GM12878 (cell line): Measurements from ENCODE around the gene PALLD. TPM values are rescaled to one million over a fixed set of nuclear protein-coding genes. Genes with fewer than 3 reads are reported as not detected.

ENCODE experiments used
- ATAC-seq: fragments of 200-7000 bp; cut with Tn5 transposase; 3 replicates; pipeline ENCODE4 v1.9.1; 2020; ENCODE audit warnings: mild to moderate bottlenecking, moderate library complexity
- BruUV-seq: library from RNA; stranded (reverse); fragments of 400-500 nt; replicated peaks from 2 replicates; lab custom pipeline; 2021; lab: Mats Ljungman, UMichigan
- CTCF ChIA-PET: fragments of 300-600 bp; sonication (Branson Sonifier 250); formaldehyde crosslinking; extraction: SDS; loops from one replicate; lab custom pipeline; 2021; ENCODE audit warnings: inconsistent platforms; lab: Yijun Ruan, JAX
- POLR2A ChIA-PET: fragments of 350-600 bp; formaldehyde crosslinking; extraction: SDS; loops from one replicate; lab custom pipeline; 2021; ENCODE audit warnings: inconsistent platforms; lab: Charles Lee
- RAD21 ChIA-PET: fragments of 300-600 bp; sonication (Branson Sonifier 250); formaldehyde crosslinking; loops from one replicate; lab custom pipeline; 2023; ENCODE audit warnings: antibody characterized with exemption; ENCODE audit not compliant: unreplicated experiment; lab: Charles Lee
- SMC1A ChIA-PET: fragments of 300-600 bp; sonication (Branson Sonifier 250); formaldehyde crosslinking; loops from one replicate; lab custom pipeline; 2023; ENCODE audit not compliant: unreplicated experiment, uncharacterized antibody; lab: Charles Lee
- DNase-seq: peaks from one replicate; pipeline ENCODE4 v3.0.0-alpha.2; 2011; ENCODE audit warnings: low read depth, low spot score
- FAIRE-seq: peaks from 3 replicates; lab custom pipeline; 2011; peaks lifted over from hg19 to GRCh38; lab: Jason Lieb, UNC
- H2AFZ ChIP-seq: 2 replicates; pipeline ENCODE4 v1.6.0; 2011; ENCODE audit warnings: low read depth, low read length, control low read depth; ENCODE audit not compliant: control insufficient read depth
- H3K27ac ChIP-seq: 2 replicates; pipeline ENCODE4 v1.5.1; 2011; ENCODE audit warnings: control low read depth; ENCODE audit not compliant: control insufficient read depth, insufficient read depth
- H3K27me3 ChIP-seq, 2 experiments: replicated peaks in 1 of 2; 2 replicates each; pipeline versions ENCODE4 v1.6.0 to v1.6.1; 2011; ENCODE audit warnings: low read length in 1 of 2; ENCODE audit not compliant: control insufficient read depth in 2 of 2, insufficient read depth in 2 of 2
- H3K36me3 ChIP-seq, 2 experiments: 2 replicates each; pipeline ENCODE4 v1.5.1; 2011; ENCODE audit warnings: low read length in 1 of 2; ENCODE audit not compliant: control insufficient read depth in 2 of 2, insufficient read depth in 2 of 2
- H3K4me1 ChIP-seq: 2 replicates; pipeline ENCODE4 v1.6.1; 2011; ENCODE audit warnings: mild to moderate bottlenecking, low read length, moderate library complexity, mixed read lengths; ENCODE audit not compliant: control insufficient read depth, insufficient read depth
- H3K4me2 ChIP-seq: 2 replicates; pipeline ENCODE4 v1.6.0; 2011; ENCODE audit warnings: control low read depth; ENCODE audit not compliant: control insufficient read depth, insufficient read depth
- H3K4me3 ChIP-seq: fragments of 200-600 bp; sonication (generic); 2 replicates; pipeline ENCODE4 v1.5.1; 2016
- H3K79me2 ChIP-seq: 2 replicates; pipeline ENCODE4 v1.6.0; 2011; ENCODE audit warnings: low read length; ENCODE audit not compliant: control insufficient read depth, insufficient read depth
- H3K9ac ChIP-seq: 2 replicates; pipeline ENCODE4 v1.8.0; 2011; ENCODE audit warnings: low read length, control low read depth, mixed read lengths; ENCODE audit not compliant: control insufficient read depth, insufficient read depth
- H3K9me3 ChIP-seq: replicated peaks from 3 replicates; pipeline ENCODE4 v1.5.1; 2011; ENCODE audit warnings: mild to moderate bottlenecking, low read length; ENCODE audit not compliant: control insufficient read depth, insufficient read depth
- H4K20me1 ChIP-seq: 2 replicates; pipeline ENCODE4 v1.6.0; 2011; ENCODE audit not compliant: control insufficient read depth, insufficient read depth
- BACH1 ChIP-seq: fragments of 450-650 bp; IDR thresholded peaks from 2 replicates; pipeline ENCODE4 v1.6.1; 2017; ENCODE audit warnings: mild to moderate bottlenecking, borderline replicate concordance
- CBX3 ChIP-seq: fragments of 200-600 bp; sonication (generic); IDR thresholded peaks from 2 replicates; pipeline ENCODE4 v1.6.1; 2016; ENCODE audit warnings: low read depth, borderline replicate concordance
- CHD4 ChIP-seq: fragments of 200-600 bp; sonication (generic); IDR thresholded peaks from 2 replicates; pipeline ENCODE4 v1.6.1; 2016; ENCODE audit warnings: mild to moderate bottlenecking
- EZH2 ChIP-seq: IDR thresholded peaks from 2 replicates; pipeline ENCODE4 v1.6.1; 2012; ENCODE audit warnings: low read depth, mild to moderate bottlenecking, control low read depth, inconsistent platforms, low read length, borderline replicate concordance; ENCODE audit not compliant: control insufficient read depth
- FOXM1 ChIP-seq: IDR thresholded peaks from 2 replicates; pipeline ENCODE4 v1.6.1; 2012; ENCODE audit warnings: low read depth, mild to moderate bottlenecking, inconsistent platforms, low read length, moderate library complexity
- HDAC2 ChIP-seq: fragments of 200-600 bp; sonication (generic); IDR thresholded peaks from 2 replicates; pipeline ENCODE4 v1.6.1; 2017
- HDAC6 ChIP-seq: fragments of 200-600 bp; sonication (generic); IDR thresholded peaks from one replicate; pipeline ENCODE4 v1.8.0; 2017; ENCODE audit warnings: antibody characterized with exemption; ENCODE audit not compliant: unreplicated experiment
- IRF4 ChIP-seq: IDR thresholded peaks from 2 replicates; pipeline ENCODE4 v1.6.1; 2011; ENCODE audit warnings: low read depth, low read length
- NFYA ChIP-seq: IDR thresholded peaks from 2 replicates; pipeline ENCODE4 v1.6.1; 2011; ENCODE audit warnings: low read depth, mild to moderate bottlenecking, low read length, improper control_type of control experiment, borderline replicate concordance
- PAX5 ChIP-seq: IDR thresholded peaks from 2 replicates; pipeline ENCODE4 v1.6.1; 2011; ENCODE audit warnings: low read depth, low read length, borderline replicate concordance
- POLR2AphosphoS2 ChIP-seq: IDR thresholded peaks from 2 replicates; pipeline ENCODE4 v1.6.1; 2011; ENCODE audit warnings: low read depth, mild to moderate bottlenecking, low read length, improper control_type of control experiment, moderate library complexity
- POLR2AphosphoS5 ChIP-seq: IDR thresholded peaks from 2 replicates; pipeline ENCODE4 v1.6.1; 2011; ENCODE audit warnings: mild to moderate bottlenecking, low read length, inconsistent platforms
- RCOR1 ChIP-seq: conservative IDR thresholded peaks from 2 replicates; pipeline ENCODE4 v1.6.1; 2012; ENCODE audit warnings: low read depth, low read length, improper control_type of control experiment
- SIN3A ChIP-seq: IDR thresholded peaks from 2 replicates; pipeline ENCODE4 v1.6.1; 2012; ENCODE audit warnings: low read depth, low read length, improper control_type of control experiment
- SMARCA5 ChIP-seq: fragments of 450-650 bp; IDR thresholded peaks from 2 replicates; pipeline ENCODE4 v1.6.1; 2017; ENCODE audit warnings: mild to moderate bottlenecking
- SREBF1 ChIP-seq: IDR thresholded peaks from 2 replicates; pipeline ENCODE4 v1.6.1; 2012; ENCODE audit warnings: mild to moderate bottlenecking, low read length
- STAT1 ChIP-seq: fragments of 450-650 bp; conservative IDR thresholded peaks from 2 replicates; pipeline ENCODE4 v1.6.1; 2014; ENCODE audit warnings: antibody characterized with exemption, mild to moderate bottlenecking
- SUPT20H ChIP-seq: IDR thresholded peaks from 2 replicates; pipeline ENCODE4 v1.6.1; 2011; ENCODE audit warnings: low read depth, mild to moderate bottlenecking, low read length, moderate library complexity, borderline replicate concordance; ENCODE audit not compliant: control insufficient read depth
- TBL1XR1 ChIP-seq: IDR thresholded peaks from 2 replicates; pipeline ENCODE4 v1.6.1; 2012; ENCODE audit warnings: low read depth, low read length, improper control_type of control experiment
- TCF7 ChIP-seq: IDR thresholded peaks from 2 replicates; pipeline ENCODE4 v1.6.1; 2014; ENCODE audit warnings: antibody characterized with exemption, borderline replicate concordance
- ZNF274 ChIP-seq: IDR thresholded peaks from one replicate; pipeline ENCODE4 v1.8.0; 2011; ENCODE audit not compliant: insufficient read length, insufficient read depth
- ZNF622 ChIP-seq: fragments of 450-650 bp; IDR thresholded peaks from 2 replicates; pipeline ENCODE4 v1.6.1; 2017; ENCODE audit warnings: mild to moderate bottlenecking, inconsistent platforms
- WGBS: methylation state at CpG from one replicate; pipeline ENCODE4 v1.1.6; 2016; ENCODE audit warnings: low lambda C conversion rate; ENCODE audit not compliant: insufficient replicate concordance, insufficient coverage; ENCODE audit errors: missing lambda C conversion rate; 5-methylcytosine and 5-hydroxymethylcytosine counted together
- in situ Hi-C: fragments of 300-500 bp; cut with MboI; formaldehyde crosslinking; loops from 9 replicates; pipeline ENCODE4 v1.14.3; 2018; ENCODE audit warnings: mixed read lengths
- intact Hi-C: fragments of 100-400 bp; cut with micrococcal nuclease; formaldehyde crosslinking; loops from one replicate; pipeline ENCODE4 v1.14.2; 2022; ENCODE audit not compliant: unreplicated experiment
- polyA plus RNA-seq, 11 experiments: library from polyadenylated mRNA; depleted of rRNA in 4 of 11; unstranded in 6 of 11; stranded (reverse) in 5 of 11; fragments of >200 nt; fragmentation: Nextera tagmentation in 4 of 11; fragmentation: Illumina TruSeq in 1 of 11; extraction: Ambion mirVana in 4 of 11; extraction: Trizol in 1 of 11; gene quantifications; 1 replicate in 1 of 11; 2 replicates in 10 of 11; pipeline versions ENCODE4 v1.2.1 to v1.2.3, GENCODE V29; 2011 to 2016; ENCODE audit warnings: inconsistent platforms in 2 of 11, missing spikeins in 2 of 11, low read depth in 1 of 11
- total RNA-seq, 4 experiments: library from RNA; depleted of rRNA in 3 of 4; stranded (reverse); fragments of >200 nt in 3 of 4; fragmentation: Illumina TruSeq in 1 of 4; extraction: Trizol in 1 of 4; gene quantifications; 2 replicates each; pipeline versions ENCODE4 v1.2.1 to v1.2.3, GENCODE V29; 2013 to 2021
- TF ChIP-seq, protein P1 (sequence below): fragments of 450-650 bp; IDR thresholded peaks from 2 replicates; pipeline ENCODE4 v1.6.1; 2014; ENCODE audit warnings: mild to moderate bottlenecking
- TF ChIP-seq, protein P2 (sequence below): IDR thresholded peaks from 2 replicates; pipeline ENCODE4 v1.6.1; 2011; ENCODE audit warnings: borderline replicate concordance, low read depth, mild to moderate bottlenecking, moderate library complexity, mixed read lengths, low read length; ENCODE audit not compliant: insufficient read depth; ENCODE audit errors: extremely low read length

Gene PALLD
- total and polyA plus RNA-seq, 10 of the 15 experiments (the other 5 are each of a cell fraction or from before 2014, with no cell fraction given) = 1.0 to 7.7 (median 1.7) TPM

DNA sequence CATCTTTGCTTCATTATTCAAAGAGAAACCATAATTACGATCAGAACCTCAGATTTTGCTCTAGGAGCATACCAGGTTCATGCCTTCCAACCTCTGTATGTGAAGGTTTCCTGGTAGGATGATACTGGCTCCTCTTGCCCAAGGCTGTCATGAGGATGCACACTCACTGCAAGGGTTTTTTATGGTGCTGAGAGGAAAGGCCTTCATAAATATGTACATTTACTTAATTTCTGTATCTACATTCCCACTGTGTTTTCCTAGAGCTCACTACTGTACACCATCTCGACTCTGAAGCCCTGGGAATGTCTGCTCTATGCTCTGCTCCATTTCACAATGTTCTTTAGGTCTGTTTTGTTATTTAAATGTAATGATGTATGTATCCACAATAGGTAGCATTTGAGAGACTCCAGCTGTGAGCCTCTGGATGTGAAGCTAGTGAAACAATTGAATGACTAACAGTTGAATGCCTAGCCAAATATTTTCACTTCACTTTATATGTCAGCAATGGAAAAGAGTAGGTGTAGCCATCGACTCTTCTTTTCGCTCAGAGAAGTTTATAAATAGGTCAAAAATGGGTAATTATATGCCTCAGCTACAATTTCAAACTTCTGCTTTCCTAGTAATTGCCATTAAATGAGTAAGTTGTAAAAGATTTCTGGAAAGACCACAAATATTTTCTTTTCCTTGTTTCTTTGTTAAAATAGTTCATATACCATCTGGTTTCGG is 228.0 kb downstream of the PALLD start:
- no peak overlapping the region for H3K4me2 ChIP-seq
- H3K9me3 ChIP-seq = no peaks in the 10 kb centered on the region; the same call in 2 of the 3 replicates
- 0% methylated on average over 5 of the region's 5 CpGs for WGBS
- ChIA-PET CTCF (interaction anchor here (1.0 to 3.2 kb wide), 4 partner anchors 11 to 139 kb away, joined by 3 to 30 read pairs (median 3); no protein-coding TSS in a partner anchor), SMC1A (interaction anchor here (0.6 to 1.9 kb wide), 11 partner anchors 10 to 282 kb away, joined by 3 to 14 read pairs (median 3); no protein-coding TSS in a partner anchor), POLR2A (interaction anchor here (0.5 to 1.5 kb wide), 5 partner anchors 9 to 128 kb away, joined by 3 to 5 read pairs (median 4); no protein-coding TSS in a partner anchor), RAD21 (interaction anchor here (0.7 to 3.2 kb wide), 6 partner anchors 9 to 154 kb away, joined by 3 to 23 read pairs (median 3); no protein-coding TSS in a partner anchor)
- H3K9ac ChIP-seq = no peak overlapping the region
- in situ Hi-C loops (no loop called here), intact Hi-C loops (loop anchor here (5.0 kb wide), 2 partner anchors 107 to 127 kb away; no protein-coding TSS in a partner anchor)
- H3K27ac ChIP-seq = no peak overlapping the region
- no peak overlapping the region for H3K4me3 ChIP-seq
- DNase-seq = no peak
- H2AFZ ChIP-seq = no peak overlapping the region
- no peaks in the 10 kb centered on the region for H3K36me3 ChIP-seq
- no peaks in the 10 kb centered on the region for H3K27me3 ChIP-seq
- FAIRE-seq = peak; percentile 65
- no peaks in the 10 kb centered on the region for H3K79me2 ChIP-seq
- no peaks in the 10 kb centered on the region for H4K20me1 ChIP-seq
- ATAC-seq = peak; percentile 69
- BruUV-seq = no TSS peak
- H3K4me1 ChIP-seq = no peaks in the 10 kb centered on the region
- no peak for TF ChIP-seq SREBF1
- no peak for TF ChIP-seq POLR2AphosphoS2
- peak; percentile 87 for TF ChIP-seq SMARCA5
- no peak for TF ChIP-seq EZH2
- TF ChIP-seq, protein P1, sequence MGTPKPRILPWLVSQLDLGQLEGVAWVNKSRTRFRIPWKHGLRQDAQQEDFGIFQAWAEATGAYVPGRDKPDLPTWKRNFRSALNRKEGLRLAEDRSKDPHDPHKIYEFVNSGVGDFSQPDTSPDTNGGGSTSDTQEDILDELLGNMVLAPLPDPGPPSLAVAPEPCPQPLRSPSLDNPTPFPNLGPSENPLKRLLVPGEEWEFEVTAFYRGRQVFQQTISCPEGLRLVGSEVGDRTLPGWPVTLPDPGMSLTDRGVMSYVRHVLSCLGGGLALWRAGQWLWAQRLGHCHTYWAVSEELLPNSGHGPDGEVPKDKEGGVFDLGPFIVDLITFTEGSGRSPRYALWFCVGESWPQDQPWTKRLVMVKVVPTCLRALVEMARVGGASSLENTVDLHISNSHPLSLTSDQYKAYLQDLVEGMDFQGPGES = no peak
- no peak for TF ChIP-seq SUPT20H
- TF ChIP-seq ZNF274 = no peak
- TF ChIP-seq ZNF622 = no peak
- no peak for TF ChIP-seq RCOR1
- no peak for TF ChIP-seq FOXM1
- TF ChIP-seq NFYA = no peak
- TF ChIP-seq CHD4 = no peak
- no peak for TF ChIP-seq TCF7
- TF ChIP-seq PAX5 = no peak
- TF ChIP-seq, protein P2, sequence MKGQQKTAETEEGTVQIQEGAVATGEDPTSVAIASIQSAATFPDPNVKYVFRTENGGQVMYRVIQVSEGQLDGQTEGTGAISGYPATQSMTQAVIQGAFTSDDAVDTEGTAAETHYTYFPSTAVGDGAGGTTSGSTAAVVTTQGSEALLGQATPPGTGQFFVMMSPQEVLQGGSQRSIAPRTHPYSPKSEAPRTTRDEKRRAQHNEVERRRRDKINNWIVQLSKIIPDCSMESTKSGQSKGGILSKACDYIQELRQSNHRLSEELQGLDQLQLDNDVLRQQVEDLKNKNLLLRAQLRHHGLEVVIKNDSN = no peak
- peak; percentile 18; the same call in 1 of the 2 replicates for TF ChIP-seq IRF4
- TF ChIP-seq HDAC2 = no peak
- no peak for TF ChIP-seq HDAC6
- TF ChIP-seq SIN3A = no peak
- TF ChIP-seq BACH1 = peak; percentile 89; the same call in 1 of the 2 replicates
- TF ChIP-seq POLR2AphosphoS5 = no peak
- TF ChIP-seq TBL1XR1 = no peak
- no peak for TF ChIP-seq STAT1
- no peak for TF ChIP-seq CBX3
